IgD-negative memory B cell (primary cell): ENCODE results near the gene SHROOM3. TPM values are rescaled to one million over a fixed set of nuclear protein-coding genes. Genes with fewer than 3 reads are reported as not detected.

Experiments used
- polyA plus RNA-seq: library from polyadenylated mRNA; unstranded; fragments of 300-500 nt; fragmentation: Illumina TruSeq; gene quantifications from one replicate; pipeline ENCODE4 v1.2.3, GENCODE V29; 2021

SHROOM3 gene
- polyA plus RNA-seq, 1 donor from 2014 or later: not detected

Other genes starting within 250 kb of the SHROOM3 start
- 12.2 TPM for gene SCARB2, start 221.4 kb upstream of the SHROOM3 start, polyA plus RNA-seq
- not detected for gene FAM47E, start 183.5 kb upstream of the SHROOM3 start, polyA plus RNA-seq
- not detected for gene STBD1, start 128.5 kb upstream of the SHROOM3 start, polyA plus RNA-seq
- gene CCDC158, start 14.1 kb upstream of the SHROOM3 start, polyA plus RNA-seq: not detected